ENCODE measurements around the gene BLOC1S5.

DNA sequence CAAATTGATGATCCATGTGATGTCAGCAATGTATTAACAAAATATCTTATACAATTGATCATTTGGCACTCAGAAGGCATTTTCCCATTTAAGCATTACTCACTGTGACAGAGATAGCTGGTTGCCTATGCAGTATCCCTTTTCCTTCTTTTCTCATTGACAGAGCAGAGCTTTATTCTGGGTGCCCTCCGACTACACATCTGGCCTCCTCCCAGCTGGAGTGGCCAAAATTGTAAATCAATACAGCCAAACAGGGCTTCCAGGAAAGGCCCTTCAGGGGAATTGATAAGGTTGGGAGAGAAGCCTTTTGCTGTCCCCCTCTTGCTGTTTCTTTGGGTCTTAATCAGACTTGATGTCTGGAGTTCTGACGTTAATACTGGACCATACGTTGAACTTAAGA, 9.6 kb upstream of the BLOC1S5 start:
- TF ChIP-seq CTCF (IDR thresholded peaks at IDR 0.05; ENCODE audit: low read depth, low read length), result no peak
- TF ChIP-seq POLR2A (IDR thresholded peaks at IDR 0.05; ENCODE audit: extremely low read depth, insufficient read length), result no peak
- no peak for TF ChIP-seq MYC (IDR thresholded peaks at IDR 0.05; ENCODE audit: low read depth, low read length)
